Mucosa of rectum (tissue), 2 donors: ENCODE measurements around the gene NDRG2.

Source experiments
- H3K27ac ChIP-seq, 2 donors: one replicate each; pipeline ENCODE4 v1.7.0; 2013; ENCODE audit warnings: inconsistent platforms in 2 of 2, low read depth in 2 of 2, low read length in 2 of 2
- H3K27me3 ChIP-seq, 2 donors: one replicate each; pipeline ENCODE4 v1.7.0; 2013; ENCODE audit warnings: low read length in 2 of 2; ENCODE audit not compliant: control insufficient read depth in 2 of 2, insufficient read depth in 2 of 2
- H3K36me3 ChIP-seq, 2 donors: one replicate each; pipeline ENCODE4 v1.7.0; 2013; ENCODE audit warnings: low read length in 2 of 2; ENCODE audit not compliant: control insufficient read depth in 2 of 2, insufficient read depth in 2 of 2
- H3K4me1 ChIP-seq, 2 donors: one replicate each; pipeline ENCODE4 v1.7.0; 2013; ENCODE audit warnings: low read length in 2 of 2, mild to moderate bottlenecking in 1 of 2; ENCODE audit not compliant: control insufficient read depth in 2 of 2, insufficient read depth in 2 of 2
- H3K4me3 ChIP-seq, 2 donors: one replicate each; pipeline ENCODE4 v1.7.0; 2013; ENCODE audit warnings: low read length in 2 of 2
- H3K9ac ChIP-seq, 2 donors: one replicate each; pipeline ENCODE4 v1.7.0; 2013; ENCODE audit warnings: low read length in 2 of 2, low read depth in 1 of 2, mild to moderate bottlenecking in 1 of 2
- H3K9me3 ChIP-seq, 2 donors: one replicate each; pipeline ENCODE4 v1.7.0; 2013; ENCODE audit warnings: low read length in 2 of 2; ENCODE audit not compliant: control insufficient read depth in 2 of 2
- donor health status: healthy.
- donor health status: Normal muscosa, but diverticular disease.

Gene NDRG2

GRCh38 chr14:21023817-21024584, 860 bp downstream of the NDRG2 start:
- Histone ChIP-seq H3K36me3 (peaks cover 14 to 32% of the 10 kb centered on the region in 2 donors), H3K9me3 (no peaks in the 10 kb centered on the region), H3K27ac (peak overlapping the region; percentile 72 to 79), H3K27me3 (no peaks in the 10 kb centered on the region), H3K4me1 (peaks cover 12 to 26% of the 10 kb centered on the region in 2 donors), H3K4me3 (peak overlapping the region; percentile 87 to 91), H3K9ac (peak overlapping the region; percentile 89 to 96)

GRCh38 chr14:21023174-21023573, 1.7 kb downstream of the NDRG2 start:
- H3K9me3 ChIP-seq = no peaks in the 10 kb centered on the region
- peak overlapping the region; percentile 89 to 96 for H3K9ac ChIP-seq
- H3K36me3 ChIP-seq = peaks cover 19 to 41% of the 10 kb centered on the region in 2 donors
- H3K4me1 ChIP-seq = peaks cover 12 to 26% of the 10 kb centered on the region in 2 donors
- peak overlapping the region; percentile 6 to 79 for H3K27ac ChIP-seq
- no peaks in the 10 kb centered on the region for H3K27me3 ChIP-seq
- peak overlapping the region; percentile 44 to 91 for H3K4me3 ChIP-seq

GRCh38 chr14:21022686-21023085, 2.2 kb downstream of the NDRG2 start:
- Histone ChIP-seq H3K27me3 (no peaks in the 10 kb centered on the region), H3K9ac (no peak overlapping the region), H3K4me3 (peak overlapping the region in 1 of 2 donors; percentile 91), H3K36me3 (peaks cover 23 to 43% of the 10 kb centered on the region in 2 donors), H3K27ac (no peak overlapping the region), H3K4me1 (peaks cover 12 to 26% of the 10 kb centered on the region in 2 donors), H3K9me3 (no peaks in the 10 kb centered on the region)

- Histone ChIP-seq H3K9ac (no peak overlapping the region), H3K27me3 (no peaks in the 10 kb centered on the region), H3K4me3 (no peak overlapping the region), H3K27ac (no peak overlapping the region), H3K4me1 (peaks cover 12 to 26% of the 10 kb centered on the region in 2 donors), H3K9me3 (no peaks in the 10 kb centered on the region), H3K36me3 (peaks cover 32 to 57% of the 10 kb centered on the region in 2 donors)
Observed at GRCh38 chr14:21020977-21021545, 3.8 kb downstream of the NDRG2 start.

GRCh38 chr14:21019366-21019765, 5.5 kb downstream of the NDRG2 start:
- H3K36me3 ChIP-seq = peaks cover 32 to 57% of the 10 kb centered on the region in 2 donors
- peaks cover 12 to 17% of the 10 kb centered on the region in 2 donors for H3K4me1 ChIP-seq
- H3K9ac ChIP-seq = no peak overlapping the region
- no peaks in the 10 kb centered on the region for H3K27me3 ChIP-seq
- H3K9me3 ChIP-seq = no peaks in the 10 kb centered on the region
- H3K4me3 ChIP-seq = no peak overlapping the region
- H3K27ac ChIP-seq = no peak overlapping the region

- Histone ChIP-seq H3K36me3 (peaks cover 32 to 57% of the 10 kb centered on the region in 2 donors), H3K4me1 (peaks cover 6 to 13% of the 10 kb centered on the region in 2 donors), H3K27me3 (no peaks in the 10 kb centered on the region), H3K9ac (no peak overlapping the region), H3K4me3 (no peak overlapping the region), H3K9me3 (no peaks in the 10 kb centered on the region), H3K27ac (no peak overlapping the region)
Observed at GRCh38 chr14:21018781-21019180, 6.1 kb downstream of the NDRG2 start.

GRCh38 chr14:21018286-21018685, 6.6 kb downstream of the NDRG2 start:
- Histone ChIP-seq H3K36me3 (peaks cover 32 to 57% of the 10 kb centered on the region in 2 donors), H3K4me1 (peaks cover under 1 to 8% of the 10 kb centered on the region in 2 donors), H3K9me3 (no peaks in the 10 kb centered on the region), H3K9ac (no peak overlapping the region), H3K4me3 (no peak overlapping the region), H3K27me3 (no peaks in the 10 kb centered on the region), H3K27ac (no peak overlapping the region)

GRCh38 chr14:21017528-21018245, 7.2 kb downstream of the NDRG2 start:
- no peak overlapping the region for H3K9ac ChIP-seq
- H3K9me3 ChIP-seq = no peaks in the 10 kb centered on the region
- H3K27me3 ChIP-seq = no peaks in the 10 kb centered on the region
- H3K36me3 ChIP-seq = peaks cover 32 to 57% of the 10 kb centered on the region in 2 donors
- no peak overlapping the region for H3K4me3 ChIP-seq
- no peak overlapping the region for H3K27ac ChIP-seq
- H3K4me1 ChIP-seq = peaks cover 0 to 3% of the 10 kb centered on the region in 2 donors

GRCh38 chr14:21016413-21017190, 8.3 kb downstream of the NDRG2 start:
- H3K4me1 ChIP-seq = no peaks in the 10 kb centered on the region
- H3K27me3 ChIP-seq = no peaks in the 10 kb centered on the region
- no peak overlapping the region for H3K9ac ChIP-seq
- H3K27ac ChIP-seq = no peak overlapping the region
- peaks cover 32 to 49% of the 10 kb centered on the region in 2 donors for H3K36me3 ChIP-seq
- H3K4me3 ChIP-seq = no peak overlapping the region
- H3K9me3 ChIP-seq = no peaks in the 10 kb centered on the region
